WERI-Rb-1 (cell line): ENCODE results near the gene SLC16A7.

Experiments used
- DNase-seq: peaks from one replicate; pipeline ENCODE4 v3.0.0-alpha.2; 2020
- H3K27ac ChIP-seq: fragments of 250-450 bp; sonication (Bioruptor Pico); 2 replicates; pipeline ENCODE4 v1.5.1; 2020; ENCODE audit warnings: mild to moderate bottlenecking, moderate library complexity
- H3K27me3 ChIP-seq: fragments of 250-450 bp; sonication (Bioruptor Pico); 2 replicates; pipeline ENCODE4 v1.5.1; 2021; ENCODE audit warnings: mild to moderate bottlenecking, low read depth, moderate library complexity; ENCODE audit not compliant: insufficient read depth, severe bottlenecking
- H3K36me3 ChIP-seq: fragments of 250-450 bp; sonication (Bioruptor Pico); 2 replicates; pipeline ENCODE4 v1.5.1; 2020; ENCODE audit warnings: mild to moderate bottlenecking, moderate library complexity
- H3K4me3 ChIP-seq: 2 replicates; pipeline ENCODE4 v1.5.1; 2011; ENCODE audit warnings: low read depth, mild to moderate bottlenecking, control low read depth, low read length
- H3K9me3 ChIP-seq: fragments of 250-450 bp; sonication (Bioruptor Pico); 2 replicates; pipeline ENCODE4 v1.5.1; 2021; ENCODE audit warnings: mild to moderate bottlenecking, moderate library complexity; ENCODE audit not compliant: severe bottlenecking
- CTCF ChIP-seq: IDR thresholded peaks from 2 replicates; pipeline ENCODE4 v1.5.1; 2011; ENCODE audit warnings: low read depth, mild to moderate bottlenecking, control low read depth, inconsistent platforms, low read length

SLC16A7 gene

GRCh38 chr12:59660921-59661597 is 65.2 kb downstream of the SLC16A7 start:
- TF ChIP-seq CTCF = no peak
- H3K27ac ChIP-seq = no peak overlapping the region
- H3K9me3 ChIP-seq = no peaks in the 10 kb centered on the region
- H3K4me3 ChIP-seq = no peak overlapping the region
- no peaks in the 10 kb centered on the region for H3K27me3 ChIP-seq
- no peaks in the 10 kb centered on the region for H3K36me3 ChIP-seq
- DNase-seq = no peak

GRCh38 chr12:59664495-59664894 is 68.7 kb downstream of the SLC16A7 start:
- no peaks in the 10 kb centered on the region for H3K36me3 ChIP-seq
- no peak overlapping the region for H3K4me3 ChIP-seq
- TF ChIP-seq CTCF = no peak
- H3K27ac ChIP-seq = no peak overlapping the region
- DNase-seq = no peak
- peaks cover 11% of the 10 kb centered on the region for H3K9me3 ChIP-seq
- H3K27me3 ChIP-seq = no peaks in the 10 kb centered on the region

- Histone ChIP-seq H3K27me3 (no peaks in the 10 kb centered on the region), H3K36me3 (no peaks in the 10 kb centered on the region), H3K27ac (no peak overlapping the region), H3K9me3 (peaks cover 11% of the 10 kb centered on the region), H3K4me3 (no peak overlapping the region)
- no peak for TF ChIP-seq CTCF
- DNase-seq = no peak
Observed at GRCh38 chr12:59665701-59666100, 69.9 kb downstream of the SLC16A7 start.

- H3K36me3 ChIP-seq = no peaks in the 10 kb centered on the region
- H3K27me3 ChIP-seq = no peaks in the 10 kb centered on the region
- no peak for TF ChIP-seq CTCF
- no peak overlapping the region for H3K27ac ChIP-seq
- DNase-seq = no peak
- H3K4me3 ChIP-seq = no peak overlapping the region
- H3K9me3 ChIP-seq = peaks cover 11% of the 10 kb centered on the region
Observed at GRCh38 chr12:59668674-59669073, 72.8 kb downstream of the SLC16A7 start.

GRCh38 chr12:59672273-59672672 is 76.4 kb downstream of the SLC16A7 start:
- no peak overlapping the region for H3K27ac ChIP-seq
- H3K9me3 ChIP-seq = peaks cover 7% of the 10 kb centered on the region
- DNase-seq = no peak
- no peaks in the 10 kb centered on the region for H3K36me3 ChIP-seq
- no peak overlapping the region for H3K4me3 ChIP-seq
- no peaks in the 10 kb centered on the region for H3K27me3 ChIP-seq
- no peak for TF ChIP-seq CTCF

GRCh38 chr12:59675461-59675860 is 79.6 kb downstream of the SLC16A7 start:
- Histone ChIP-seq H3K9me3 (no peaks in the 10 kb centered on the region), H3K36me3 (no peaks in the 10 kb centered on the region), H3K27me3 (no peaks in the 10 kb centered on the region), H3K27ac (no peak overlapping the region), H3K4me3 (no peak overlapping the region)
- no peak for TF ChIP-seq CTCF
- DNase-seq = no peak
